ENCODE data around the gene PKD1L1.

DNA sequence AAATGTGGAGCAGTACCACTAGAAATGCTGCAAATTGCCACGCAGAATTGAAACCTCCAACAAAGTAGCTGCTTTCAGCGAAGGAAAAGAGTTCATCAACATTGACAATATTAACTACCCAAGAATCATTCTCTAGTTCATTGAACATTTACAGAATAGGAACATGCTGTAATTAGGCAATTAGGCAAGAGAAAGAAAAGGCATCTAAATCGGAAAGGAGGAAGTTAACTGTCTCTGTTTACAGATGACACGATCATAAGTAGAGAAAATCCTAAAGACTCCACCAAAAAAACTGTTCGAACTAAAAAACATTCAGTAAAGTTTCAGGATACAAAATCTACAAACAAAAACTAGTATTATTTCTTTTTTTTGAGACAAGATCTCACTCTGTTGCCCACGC lies 8.9 kb upstream of the PKD1L1 start:
- TF ChIP-seq, protein P1, sequence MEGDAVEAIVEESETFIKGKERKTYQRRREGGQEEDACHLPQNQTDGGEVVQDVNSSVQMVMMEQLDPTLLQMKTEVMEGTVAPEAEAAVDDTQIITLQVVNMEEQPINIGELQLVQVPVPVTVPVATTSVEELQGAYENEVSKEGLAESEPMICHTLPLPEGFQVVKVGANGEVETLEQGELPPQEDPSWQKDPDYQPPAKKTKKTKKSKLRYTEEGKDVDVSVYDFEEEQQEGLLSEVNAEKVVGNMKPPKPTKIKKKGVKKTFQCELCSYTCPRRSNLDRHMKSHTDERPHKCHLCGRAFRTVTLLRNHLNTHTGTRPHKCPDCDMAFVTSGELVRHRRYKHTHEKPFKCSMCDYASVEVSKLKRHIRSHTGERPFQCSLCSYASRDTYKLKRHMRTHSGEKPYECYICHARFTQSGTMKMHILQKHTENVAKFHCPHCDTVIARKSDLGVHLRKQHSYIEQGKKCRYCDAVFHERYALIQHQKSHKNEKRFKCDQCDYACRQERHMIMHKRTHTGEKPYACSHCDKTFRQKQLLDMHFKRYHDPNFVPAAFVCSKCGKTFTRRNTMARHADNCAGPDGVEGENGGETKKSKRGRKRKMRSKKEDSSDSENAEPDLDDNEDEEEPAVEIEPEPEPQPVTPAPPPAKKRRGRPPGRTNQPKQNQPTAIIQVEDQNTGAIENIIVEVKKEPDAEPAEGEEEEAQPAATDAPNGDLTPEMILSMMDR (IDR thresholded peaks at IDR 0.05) = no peak
- no peak for TF ChIP-seq POLR2A (IDR thresholded peaks at IDR 0.05)

All from right lobe of liver (tissue), 4 donors.